Measurements from ENCODE around the gene TRIO.

TRIO gene

GRCh38 chr5:14186059-14186830 lies 43.1 kb downstream of the TRIO start (continued):
- TF ChIP-seq PRDM10 (tag by site-specific recombination; IDR thresholded peaks at IDR 0.05) (peak; percentile 62; the same call in 1 of the 2 replicates), ZNF423 (tag by site-specific recombination; IDR thresholded peaks at IDR 0.05) (no peak), PRDM6 (tag by site-specific recombination; IDR thresholded peaks at IDR 0.05) (peak; percentile 97), ZNF184 (tag by site-specific recombination; IDR thresholded peaks at IDR 0.05) (0 out of 2 replicates have a peak, but pooled peaks have one; percentile 24), ZNF394 (tag by site-specific recombination; IDR thresholded peaks at IDR 0.05; ENCODE audit: borderline replicate concordance) (0 out of 2 replicates have a peak, but pooled peaks have one; percentile 28), ZBTB6 (tag by site-specific recombination; IDR thresholded peaks at IDR 0.05) (0 out of 2 replicates have a peak, but pooled peaks have one; percentile 25), SETDB1 (IDR thresholded peaks at IDR 0.05; ENCODE audit: insufficient read length, low read length) (no peak), KLF9 (tag by site-specific recombination; IDR thresholded peaks at IDR 0.05; ENCODE audit: low read depth) (no peak), ZNF76 (tag by site-specific recombination; IDR thresholded peaks at IDR 0.05; ENCODE audit: borderline replicate concordance, low read depth) (no peak), GLIS1 (tag by site-specific recombination; IDR thresholded peaks at IDR 0.05) (no peak), TCF7L2 (IDR thresholded peaks at IDR 0.05; ENCODE audit: borderline replicate concordance, low read depth, low read length) (no peak), MYNN (tag by site-specific recombination; IDR thresholded peaks at IDR 0.05; ENCODE audit: borderline replicate concordance) (peak; percentile 70; the same call in 1 of the 2 replicates), KLF10 (tag by site-specific recombination; IDR thresholded peaks at IDR 0.05) (0 out of 2 replicates have a peak, but pooled peaks have one; percentile 27), ZNF48 (tag by site-specific recombination; IDR thresholded peaks at IDR 0.05) (no peak)
- TF ChIP-seq, protein P1, sequence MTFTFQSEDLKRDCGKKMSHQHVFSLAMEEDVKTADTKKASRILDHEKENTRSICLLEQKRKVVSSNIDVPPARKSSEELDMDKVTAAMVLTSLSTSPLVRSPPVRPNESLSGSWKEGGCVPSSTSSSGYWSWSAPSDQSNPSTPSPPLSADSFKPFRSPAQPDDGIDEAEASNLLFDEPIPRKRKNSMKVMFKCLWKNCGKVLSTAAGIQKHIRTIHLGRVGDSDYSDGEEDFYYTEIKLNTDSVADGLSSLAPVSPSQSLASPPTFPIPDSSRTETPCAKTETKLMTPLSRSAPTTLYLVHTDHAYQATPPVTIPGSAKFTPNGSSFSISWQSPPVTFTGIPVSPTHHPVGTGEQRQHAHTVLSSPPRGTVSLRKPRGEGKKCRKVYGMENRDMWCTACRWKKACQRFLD (tag by site-specific recombination; IDR thresholded peaks at IDR 0.05) = no peak
- TF ChIP-seq, protein P2, sequence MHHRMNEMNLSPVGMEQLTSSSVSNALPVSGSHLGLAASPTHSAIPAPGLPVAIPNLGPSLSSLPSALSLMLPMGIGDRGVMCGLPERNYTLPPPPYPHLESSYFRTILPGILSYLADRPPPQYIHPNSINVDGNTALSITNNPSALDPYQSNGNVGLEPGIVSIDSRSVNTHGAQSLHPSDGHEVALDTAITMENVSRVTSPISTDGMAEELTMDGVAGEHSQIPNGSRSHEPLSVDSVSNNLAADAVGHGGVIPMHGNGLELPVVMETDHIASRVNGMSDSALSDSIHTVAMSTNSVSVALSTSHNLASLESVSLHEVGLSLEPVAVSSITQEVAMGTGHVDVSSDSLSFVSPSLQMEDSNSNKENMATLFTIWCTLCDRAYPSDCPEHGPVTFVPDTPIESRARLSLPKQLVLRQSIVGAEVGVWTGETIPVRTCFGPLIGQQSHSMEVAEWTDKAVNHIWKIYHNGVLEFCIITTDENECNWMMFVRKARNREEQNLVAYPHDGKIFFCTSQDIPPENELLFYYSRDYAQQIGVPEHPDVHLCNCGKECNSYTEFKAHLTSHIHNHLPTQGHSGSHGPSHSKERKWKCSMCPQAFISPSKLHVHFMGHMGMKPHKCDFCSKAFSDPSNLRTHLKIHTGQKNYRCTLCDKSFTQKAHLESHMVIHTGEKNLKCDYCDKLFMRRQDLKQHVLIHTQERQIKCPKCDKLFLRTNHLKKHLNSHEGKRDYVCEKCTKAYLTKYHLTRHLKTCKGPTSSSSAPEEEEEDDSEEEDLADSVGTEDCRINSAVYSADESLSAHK (tag by site-specific recombination; IDR thresholded peaks at IDR 0.05) = peak; percentile 79; the same call in 1 of the 2 replicates
